SK-N-SH (cell line): Measurements from ENCODE around the gene CEACAM1. TPM values are rescaled to one million over a fixed set of nuclear protein-coding genes. Genes with fewer than 3 reads are reported as not detected.
"Not testable (repeated sequence)": the region's sequence is repeated elsewhere in the genome, so short reads cannot be mapped to it uniquely, and the experiment has no call there.

Experiments used
- CTCF ChIA-PET: fragments of 300-600, 350-600 bp; formaldehyde crosslinking; extraction: SDS; loops from one replicate; lab custom pipeline; 2021; lab: Yijun Ruan, JAX
- POLR2A ChIA-PET: fragments of 350-600 bp; sonication (Branson Sonifier 250); formaldehyde crosslinking; extraction: SDS; loops from one replicate; lab custom pipeline; 2020; ENCODE audit warnings: antibody characterized with exemption, inconsistent platforms; lab: Yijun Ruan, JAX
- DNase-seq: peaks from one replicate; pipeline ENCODE4 v3.0.0; 2012
- H2AFZ ChIP-seq: fragments of 200-600 bp; sonication (generic); 2 replicates; pipeline ENCODE4 v1.8.1; 2016; ENCODE audit warnings: antibody characterized with exemption, mild to moderate bottlenecking, low read depth
- H3F3A ChIP-seq: fragments of 200-600 bp; sonication (generic); replicated peaks from 2 replicates; pipeline ENCODE3; 2016; ENCODE audit warnings: antibody characterized with exemption, mild to moderate bottlenecking; ENCODE audit not compliant: insufficient read depth
- H3K27ac ChIP-seq, 2 experiments: fragments of 200-500 bp in 1 of 2; fragments of 200-600 bp in 1 of 2; sonication (Bioruptor generic) in 1 of 2; sonication (generic), shearing (Covaris generic) in 1 of 2; 2 replicates each; pipeline versions ENCODE4 v1.5.1 to v1.6.1; 2014 to 2016; ENCODE audit warnings: low read depth in 2 of 2, inconsistent platforms in 1 of 2, low read length in 1 of 2, mild to moderate bottlenecking in 1 of 2, mixed read lengths in 1 of 2
- H3K27me3 ChIP-seq: fragments of 200-600 bp; sonication (generic), shearing (Covaris generic); 2 replicates; pipeline ENCODE4 v1.6.1; 2016; ENCODE audit warnings: mixed run types; ENCODE audit not compliant: insufficient read depth
- H3K36me3 ChIP-seq, 2 experiments: fragments of 200-500 bp in 1 of 2; fragments of 200-600 bp in 1 of 2; sonication (Bioruptor generic) in 1 of 2; sonication (generic) in 1 of 2; replicated peaks in 1 of 2; 2 replicates each; pipeline versions ENCODE3 to v1.5.1; 2014 to 2016; ENCODE audit warnings: low read length in 1 of 2, mild to moderate bottlenecking in 1 of 2; ENCODE audit not compliant: insufficient read depth in 2 of 2, control insufficient read depth in 1 of 2
- H3K4me1 ChIP-seq, 2 experiments: fragments of 200-500 bp in 1 of 2; fragments of 200-600 bp in 1 of 2; sonication (Bioruptor generic) in 1 of 2; sonication (generic), shearing (Covaris generic) in 1 of 2; 2 replicates each; pipeline versions ENCODE4 v1.5.1 to v1.6.1; 2014 to 2016; ENCODE audit warnings: low read depth in 1 of 2, low read length in 1 of 2, mixed run types in 1 of 2; ENCODE audit not compliant: insufficient read depth in 2 of 2, control insufficient read depth in 1 of 2
- H3K4me2 ChIP-seq: fragments of 200-600 bp; sonication (generic), shearing (Covaris generic); 2 replicates; pipeline ENCODE4 v1.6.1; 2017; ENCODE audit warnings: mixed run types
- H3K4me3 ChIP-seq, 2 experiments: fragments of 200-500 bp in 1 of 2; fragments of 200-600 bp in 1 of 2; sonication (Bioruptor generic) in 1 of 2; sonication (generic), shearing (Covaris generic) in 1 of 2; 2 replicates each; pipeline versions ENCODE4 v1.5.1 to v1.8.1; 2014 to 2016; ENCODE audit warnings: low read depth in 2 of 2, inconsistent platforms in 1 of 2, low read length in 1 of 2, mild to moderate bottlenecking in 1 of 2, mixed read lengths in 1 of 2, moderate library complexity in 1 of 2
- H3K79me2 ChIP-seq: fragments of 200-600 bp; sonication (generic); 2 replicates; pipeline ENCODE4 v1.8.1; 2017; ENCODE audit warnings: mild to moderate bottlenecking; ENCODE audit not compliant: insufficient read depth
- H3K9ac ChIP-seq: fragments of 200-600 bp; sonication (generic); 2 replicates; pipeline ENCODE4 v1.6.1; 2017; ENCODE audit warnings: mixed run types
- H3K9me2 ChIP-seq: fragments of 200-600 bp; sonication (generic); 2 replicates; pipeline ENCODE4 v1.6.1; 2017; ENCODE audit warnings: mixed run types
- H3K9me3 ChIP-seq: fragments of 200-600 bp; sonication (generic); 2 replicates; pipeline ENCODE4 v1.6.1; 2017; ENCODE audit warnings: mixed run types, mild to moderate bottlenecking, moderate library complexity
- H4K20me1 ChIP-seq: fragments of 200-600 bp; sonication (generic); 2 replicates; pipeline ENCODE4 v1.6.1; 2017; ENCODE audit warnings: mild to moderate bottlenecking, mixed run types; ENCODE audit not compliant: insufficient read depth
- CHD2 ChIP-seq: fragments of 150-350 bp; IDR thresholded peaks from 2 replicates; pipeline ENCODE4 v1.6.1; 2018; ENCODE audit warnings: low read length; ENCODE audit not compliant: partially characterized antibody
- ELF1 ChIP-seq: IDR thresholded peaks from 2 replicates; pipeline ENCODE4 v1.4.0; 2012
- EZH2phosphoT487 ChIP-seq: fragments of 200-600 bp; sonication (generic); IDR thresholded peaks from 2 replicates; pipeline ENCODE4 v1.6.1; 2017; ENCODE audit warnings: low read depth, mixed run types, mild to moderate bottlenecking, antibody characterized with exemption, moderate library complexity, borderline replicate concordance
- FOSL2 ChIP-seq: IDR thresholded peaks from 2 replicates; pipeline ENCODE4 v1.4.0; 2012; ENCODE audit warnings: low read depth, mild to moderate bottlenecking, moderate library complexity, borderline replicate concordance
- FOXJ3 ChIP-seq: sonication (generic); formaldehyde crosslinking; IDR thresholded peaks from 2 replicates; pipeline ENCODE4 v1.5.1; 2020; ENCODE audit warnings: mild to moderate bottlenecking, missing genetic modification reagents
- FOXM1 ChIP-seq: IDR thresholded peaks from 2 replicates; pipeline ENCODE4 v1.4.0; 2012; ENCODE audit warnings: low read depth, mild to moderate bottlenecking
- JUND ChIP-seq: IDR thresholded peaks from 2 replicates; pipeline ENCODE4 v1.4.0; 2012
- MEF2A ChIP-seq: IDR thresholded peaks from 2 replicates; pipeline ENCODE4 v1.4.0; 2012; ENCODE audit warnings: low read depth, borderline replicate concordance
- RCOR1 ChIP-seq: fragments of 150-350 bp; IDR thresholded peaks from 2 replicates; pipeline ENCODE4 v1.6.1; 2017; ENCODE audit warnings: antibody characterized with exemption, low read length
- RFX5 ChIP-seq: IDR thresholded peaks from 2 replicates; pipeline ENCODE4 v1.6.1; 2012; ENCODE audit warnings: mild to moderate bottlenecking, improper control_type of control experiment, low read length
- SIN3A ChIP-seq: IDR thresholded peaks from 2 replicates; pipeline ENCODE4 v1.6.1; 2012; ENCODE audit warnings: low read depth, mild to moderate bottlenecking, low read length, moderate library complexity, borderline replicate concordance
- WGBS: methylation state at CpG from one replicate; pipeline ENCODE4 v1.1.6; 2017; ENCODE audit warnings: low lambda C conversion rate; 5-methylcytosine and 5-hydroxymethylcytosine counted together
- polyA plus RNA-seq, 3 experiments: library from polyadenylated mRNA; depleted of rRNA; stranded (reverse); fragments of >200 nt; gene quantifications; 2 replicates each; pipeline ENCODE4 v1.2.3, GENCODE V29; 2012
- TF ChIP-seq, protein P1 (sequence below): IDR thresholded peaks from 2 replicates; pipeline ENCODE4 v1.4.0; 2012; ENCODE audit warnings: low read depth
- TF ChIP-seq, protein P2 (sequence below): IDR thresholded peaks from 2 replicates; pipeline ENCODE4 v1.4.0; 2012; ENCODE audit warnings: low read depth, borderline replicate concordance
- TF ChIP-seq, protein P3 (sequence below): fragments of 150-350 bp; IDR thresholded peaks from 2 replicates; pipeline ENCODE4 v1.6.1; 2017; ENCODE audit warnings: antibody characterized with exemption, low read length, low read depth, borderline replicate concordance
- TF ChIP-seq, protein P4 (sequence below): IDR thresholded peaks from 2 replicates; pipeline ENCODE4 v1.6.1; 2012; ENCODE audit warnings: mild to moderate bottlenecking, low read depth, low read length, moderate library complexity
- TF ChIP-seq, protein P5 (sequence below): IDR thresholded peaks from 2 replicates; pipeline ENCODE4 v1.4.0; 2012; ENCODE audit warnings: low read depth, borderline replicate concordance

Gene CEACAM1
- polyA plus RNA-seq, 1 of the 3 experiments (the other 2 are of a cell fraction), result 0.53 TPM

DNA sequence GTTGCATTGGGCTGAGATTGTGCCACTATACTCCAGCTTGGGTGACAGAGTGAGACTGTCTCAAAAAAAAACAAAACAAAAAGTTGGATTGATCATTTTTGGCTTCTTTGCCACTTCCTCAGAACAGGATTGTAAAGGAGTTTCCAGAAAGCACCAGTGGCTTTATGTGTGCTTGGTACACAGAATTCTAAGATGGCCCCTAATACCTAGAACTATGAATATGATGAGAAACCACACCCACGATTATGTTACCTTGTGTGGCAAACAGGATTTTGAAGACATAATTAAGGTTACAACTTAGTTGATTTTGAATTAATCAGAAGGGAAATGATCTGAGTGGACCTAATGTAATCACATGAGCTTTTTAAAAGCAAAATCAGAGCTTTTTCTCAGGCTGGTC, 26.5 kb downstream of the CEACAM1 start (continued):
- no peak for TF ChIP-seq FOSL2
- no peak for TF ChIP-seq ELF1
- TF ChIP-seq, protein P1, sequence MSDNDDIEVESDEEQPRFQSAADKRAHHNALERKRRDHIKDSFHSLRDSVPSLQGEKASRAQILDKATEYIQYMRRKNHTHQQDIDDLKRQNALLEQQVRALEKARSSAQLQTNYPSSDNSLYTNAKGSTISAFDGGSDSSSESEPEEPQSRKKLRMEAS, result no peak
- TF ChIP-seq FOXM1, result no peak
- no peak for TF ChIP-seq CHD2
- TF ChIP-seq, protein P2, sequence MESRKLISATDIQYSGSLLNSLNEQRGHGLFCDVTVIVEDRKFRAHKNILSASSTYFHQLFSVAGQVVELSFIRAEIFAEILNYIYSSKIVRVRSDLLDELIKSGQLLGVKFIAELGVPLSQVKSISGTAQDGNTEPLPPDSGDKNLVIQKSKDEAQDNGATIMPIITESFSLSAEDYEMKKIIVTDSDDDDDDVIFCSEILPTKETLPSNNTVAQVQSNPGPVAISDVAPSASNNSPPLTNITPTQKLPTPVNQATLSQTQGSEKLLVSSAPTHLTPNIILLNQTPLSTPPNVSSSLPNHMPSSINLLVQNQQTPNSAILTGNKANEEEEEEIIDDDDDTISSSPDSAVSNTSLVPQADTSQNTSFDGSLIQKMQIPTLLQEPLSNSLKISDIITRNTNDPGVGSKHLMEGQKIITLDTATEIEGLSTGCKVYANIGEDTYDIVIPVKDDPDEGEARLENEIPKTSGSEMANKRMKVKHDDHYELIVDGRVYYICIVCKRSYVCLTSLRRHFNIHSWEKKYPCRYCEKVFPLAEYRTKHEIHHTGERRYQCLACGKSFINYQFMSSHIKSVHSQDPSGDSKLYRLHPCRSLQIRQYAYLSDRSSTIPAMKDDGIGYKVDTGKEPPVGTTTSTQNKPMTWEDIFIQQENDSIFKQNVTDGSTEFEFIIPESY, result no peak

DNA sequence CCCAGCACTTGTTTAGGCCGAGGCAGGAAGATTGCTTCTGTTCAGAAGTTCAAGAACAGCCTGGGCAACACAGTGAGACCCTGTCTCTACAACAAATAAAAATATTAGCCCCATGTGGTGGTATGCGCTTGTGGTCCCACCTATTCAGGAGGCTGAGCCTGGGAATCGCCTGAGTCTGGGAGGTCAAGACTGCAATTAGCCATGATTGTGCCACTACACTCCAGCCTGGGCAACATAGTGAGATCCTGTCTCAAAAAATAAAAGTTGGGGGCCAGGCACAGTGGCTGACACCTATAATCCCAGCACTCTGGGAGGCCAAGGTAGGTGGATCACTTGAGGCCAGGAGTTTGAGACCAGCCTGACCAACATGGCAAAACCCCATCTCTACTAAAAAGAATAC, 27.0 kb downstream of the CEACAM1 start:
- POLR2A ChIA-PET, H3K36me3 ChIP-seq, H3K9ac ChIP-seq, H2AFZ ChIP-seq, H3K4me2 ChIP-seq, H3F3A ChIP-seq, DNase-seq, H3K79me2 ChIP-seq, H3K9me3 ChIP-seq, H3K27me3 ChIP-seq, H3K4me3 ChIP-seq, H3K4me1 ChIP-seq, H3K9me2 ChIP-seq, H4K20me1 ChIP-seq, CTCF ChIA-PET, H3K27ac ChIP-seq: not testable (repeated sequence)
- 84% methylated on average over 3 of the region's 3 CpGs for WGBS

DNA sequence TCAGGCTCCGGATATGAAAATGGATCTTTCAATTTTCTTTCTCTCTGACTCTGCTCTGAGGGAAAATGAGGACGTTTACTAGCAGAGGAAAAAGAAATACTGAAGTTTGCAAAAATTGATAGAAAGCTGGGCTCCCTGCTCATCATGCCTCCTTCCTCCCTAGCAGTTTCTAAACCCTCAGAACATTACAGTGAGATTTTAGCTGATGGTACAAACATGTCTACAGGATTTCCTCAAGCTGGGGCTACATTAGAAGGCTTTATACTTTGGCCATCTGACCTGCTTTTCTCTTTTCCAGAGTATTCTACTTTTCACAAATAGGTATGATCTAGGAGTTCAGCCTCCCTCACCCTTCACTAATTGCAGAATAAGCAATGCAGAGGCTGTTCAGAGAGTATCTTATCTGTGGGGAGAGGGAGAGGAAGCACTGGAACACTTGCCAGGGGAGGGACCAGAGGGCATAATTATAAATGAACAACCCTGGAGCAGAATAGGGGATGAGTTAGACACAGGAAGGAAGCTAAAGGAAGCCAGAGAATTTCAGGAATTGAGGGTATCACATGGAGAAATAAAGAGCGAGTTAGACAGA, 30.0 kb downstream of the CEACAM1 start:
- Histone ChIP-seq H3F3A (no peaks in the 10 kb centered on the region), H3K27ac (no peak overlapping the region), H3K79me2 (no peaks in the 10 kb centered on the region), H2AFZ (no peak overlapping the region), H3K36me3 (no peaks in the 10 kb centered on the region), H3K9ac (no peak overlapping the region), H4K20me1 (no peaks in the 10 kb centered on the region), H3K4me1 (no peaks in the 10 kb centered on the region; a peak in 1 of 4 replicates), H3K4me2 (no peak overlapping the region), H3K27me3 (no peaks in the 10 kb centered on the region), H3K9me3 (no peaks in the 10 kb centered on the region), H3K9me2 (no peaks in the 10 kb centered on the region), H3K4me3 (no peak overlapping the region)
- no peak for DNase-seq
- CTCF ChIA-PET, result interaction anchor here (1.1 to 2.9 kb wide), 4 partner anchors 11 to 60 kb away, joined by 3 to 14 read pairs (median 8); partner anchors contain the start of gene CEACAM1
- TF ChIP-seq, protein P3, sequence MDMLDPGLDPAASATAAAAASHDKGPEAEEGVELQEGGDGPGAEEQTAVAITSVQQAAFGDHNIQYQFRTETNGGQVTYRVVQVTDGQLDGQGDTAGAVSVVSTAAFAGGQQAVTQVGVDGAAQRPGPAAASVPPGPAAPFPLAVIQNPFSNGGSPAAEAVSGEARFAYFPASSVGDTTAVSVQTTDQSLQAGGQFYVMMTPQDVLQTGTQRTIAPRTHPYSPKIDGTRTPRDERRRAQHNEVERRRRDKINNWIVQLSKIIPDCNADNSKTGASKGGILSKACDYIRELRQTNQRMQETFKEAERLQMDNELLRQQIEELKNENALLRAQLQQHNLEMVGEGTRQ, result no peak
- TF ChIP-seq RCOR1 (no peak), JUND (no peak), SIN3A (no peak), ELF1 (no peak), MEF2A (no peak), EZH2phosphoT487 (no peak), RFX5 (no peak), FOXM1 (no peak), FOXJ3 (CRISPR knock-in tag) (no peak)
- TF ChIP-seq, protein P4, sequence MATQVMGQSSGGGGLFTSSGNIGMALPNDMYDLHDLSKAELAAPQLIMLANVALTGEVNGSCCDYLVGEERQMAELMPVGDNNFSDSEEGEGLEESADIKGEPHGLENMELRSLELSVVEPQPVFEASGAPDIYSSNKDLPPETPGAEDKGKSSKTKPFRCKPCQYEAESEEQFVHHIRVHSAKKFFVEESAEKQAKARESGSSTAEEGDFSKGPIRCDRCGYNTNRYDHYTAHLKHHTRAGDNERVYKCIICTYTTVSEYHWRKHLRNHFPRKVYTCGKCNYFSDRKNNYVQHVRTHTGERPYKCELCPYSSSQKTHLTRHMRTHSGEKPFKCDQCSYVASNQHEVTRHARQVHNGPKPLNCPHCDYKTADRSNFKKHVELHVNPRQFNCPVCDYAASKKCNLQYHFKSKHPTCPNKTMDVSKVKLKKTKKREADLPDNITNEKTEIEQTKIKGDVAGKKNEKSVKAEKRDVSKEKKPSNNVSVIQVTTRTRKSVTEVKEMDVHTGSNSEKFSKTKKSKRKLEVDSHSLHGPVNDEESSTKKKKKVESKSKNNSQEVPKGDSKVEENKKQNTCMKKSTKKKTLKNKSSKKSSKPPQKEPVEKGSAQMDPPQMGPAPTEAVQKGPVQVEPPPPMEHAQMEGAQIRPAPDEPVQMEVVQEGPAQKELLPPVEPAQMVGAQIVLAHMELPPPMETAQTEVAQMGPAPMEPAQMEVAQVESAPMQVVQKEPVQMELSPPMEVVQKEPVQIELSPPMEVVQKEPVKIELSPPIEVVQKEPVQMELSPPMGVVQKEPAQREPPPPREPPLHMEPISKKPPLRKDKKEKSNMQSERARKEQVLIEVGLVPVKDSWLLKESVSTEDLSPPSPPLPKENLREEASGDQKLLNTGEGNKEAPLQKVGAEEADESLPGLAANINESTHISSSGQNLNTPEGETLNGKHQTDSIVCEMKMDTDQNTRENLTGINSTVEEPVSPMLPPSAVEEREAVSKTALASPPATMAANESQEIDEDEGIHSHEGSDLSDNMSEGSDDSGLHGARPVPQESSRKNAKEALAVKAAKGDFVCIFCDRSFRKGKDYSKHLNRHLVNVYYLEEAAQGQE, result no peak
- TF ChIP-seq, protein P5, sequence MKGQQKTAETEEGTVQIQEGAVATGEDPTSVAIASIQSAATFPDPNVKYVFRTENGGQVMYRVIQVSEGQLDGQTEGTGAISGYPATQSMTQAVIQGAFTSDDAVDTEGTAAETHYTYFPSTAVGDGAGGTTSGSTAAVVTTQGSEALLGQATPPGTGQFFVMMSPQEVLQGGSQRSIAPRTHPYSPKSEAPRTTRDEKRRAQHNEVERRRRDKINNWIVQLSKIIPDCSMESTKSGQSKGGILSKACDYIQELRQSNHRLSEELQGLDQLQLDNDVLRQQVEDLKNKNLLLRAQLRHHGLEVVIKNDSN, result no peak
- TF ChIP-seq, protein P1, result no peak
- 67% methylated on average over 3 of the region's 3 CpGs for WGBS
- POLR2A ChIA-PET, result no interaction called here
